IMR-90 (cell line): ENCODE measurements around the gene SRPK1. TPM values are rescaled to one million over a fixed set of nuclear protein-coding genes. Genes with fewer than 3 reads are reported as not detected.

Source experiments
- ATAC-seq: fragments of 200-7000 bp; cut with Tn5 transposase; 2 replicates; pipeline ENCODE4 v1.9.1; 2020; ENCODE audit warnings: low read depth, mild to moderate bottlenecking, moderate library complexity
- BruUV-seq: library from RNA; stranded (reverse); fragments of 400-500 nt; replicated peaks from 2 replicates; lab custom pipeline; 2021; lab: Mats Ljungman, UMichigan
- CTCF ChIA-PET: fragments of 300-600 bp; formaldehyde crosslinking; extraction: SDS; loops from one replicate; lab custom pipeline; 2021; ENCODE audit warnings: antibody characterized with exemption; lab: Yijun Ruan, JAX
- POLR2A ChIA-PET: fragments of 300-600 bp; sonication (Branson Sonifier 250); formaldehyde crosslinking; loops from one replicate; lab custom pipeline; 2022; ENCODE audit warnings: antibody characterized with exemption; ENCODE audit not compliant: unreplicated experiment; lab: Charles Lee
- DNase-seq: peaks from one replicate; pipeline ENCODE4 v3.0.0; 2013
- H2AFZ ChIP-seq: replicated peaks from 2 replicates; pipeline ENCODE3; 2013; ENCODE audit warnings: low read length, mild to moderate bottlenecking; ENCODE audit not compliant: poor library complexity
- H2AK5ac ChIP-seq: 2 replicates; pipeline ENCODE4 v1.6.1; 2013; ENCODE audit warnings: low read depth, low read length, inconsistent platforms
- H2AK9ac ChIP-seq: replicated peaks from 2 replicates; pipeline ENCODE3; 2013; ENCODE audit warnings: mild to moderate bottlenecking, low read depth, low read length, moderate library complexity; ENCODE audit not compliant: poor library complexity
- H2BK120ac ChIP-seq: 2 replicates; pipeline ENCODE4 v1.6.1; 2013; ENCODE audit warnings: low read depth, low read length, inconsistent platforms
- H2BK15ac ChIP-seq: 3 replicates; pipeline ENCODE4 v1.6.1; 2013; ENCODE audit warnings: low read depth, low read length, inconsistent platforms
- H2BK20ac ChIP-seq: 2 replicates; pipeline ENCODE4 v1.6.1; 2013; ENCODE audit warnings: low read depth, mild to moderate bottlenecking, inconsistent platforms, low read length, moderate library complexity
- H2BK5ac ChIP-seq: 2 replicates; pipeline ENCODE4 v1.6.1; 2013; ENCODE audit warnings: mild to moderate bottlenecking, low read depth, low read length, inconsistent platforms; ENCODE audit not compliant: poor library complexity, severe bottlenecking
- H3K14ac ChIP-seq: replicated peaks from 2 replicates; pipeline ENCODE4 v1.6.1; 2013; ENCODE audit warnings: low read depth, low read length, inconsistent platforms
- H3K18ac ChIP-seq: 2 replicates; pipeline ENCODE4 v1.6.1; 2013; ENCODE audit warnings: low read depth, low read length, control low read depth
- H3K23ac ChIP-seq: 2 replicates; pipeline ENCODE4 v1.6.1; 2013; ENCODE audit warnings: low read depth, low read length, inconsistent platforms
- H3K27ac ChIP-seq: 2 replicates; pipeline ENCODE4 v1.5.1; 2013; ENCODE audit warnings: mild to moderate bottlenecking, control low read depth, low read length; ENCODE audit not compliant: insufficient read depth
- H3K27me3 ChIP-seq: 2 replicates; pipeline ENCODE4 v1.6.1; 2013; ENCODE audit warnings: low read length; ENCODE audit not compliant: control insufficient read depth, insufficient read depth
- H3K36me3 ChIP-seq: 2 replicates; pipeline ENCODE4 v1.6.1; 2013; ENCODE audit warnings: low read length, mixed read lengths; ENCODE audit not compliant: control insufficient read depth, insufficient read depth
- H3K4ac ChIP-seq: 2 replicates; pipeline ENCODE4 v1.6.1; 2013; ENCODE audit warnings: low read depth, low read length, inconsistent platforms
- H3K4me1 ChIP-seq: 2 replicates; pipeline ENCODE4 v1.6.1; 2013; ENCODE audit warnings: low read length, mixed read lengths; ENCODE audit not compliant: control insufficient read depth, insufficient read depth
- H3K4me2 ChIP-seq: 2 replicates; pipeline ENCODE4 v1.6.1; 2013; ENCODE audit warnings: low read depth, mild to moderate bottlenecking, control low read depth, low read length, moderate library complexity
- H3K4me3 ChIP-seq: 2 replicates; pipeline ENCODE4 v1.5.1; 2013; ENCODE audit warnings: low read depth, mild to moderate bottlenecking, control low read depth, low read length, moderate library complexity; ENCODE audit not compliant: insufficient read depth
- H3K56ac ChIP-seq: 2 replicates; pipeline ENCODE4 v1.6.1; 2013; ENCODE audit warnings: low read length, inconsistent platforms; ENCODE audit not compliant: insufficient read depth; ENCODE audit errors: extremely low read depth
- H3K79me1 ChIP-seq, 2 experiments: 2 replicates each; pipeline ENCODE4 v1.6.1; 2013; ENCODE audit warnings: low read length in 2 of 2, inconsistent platforms in 1 of 2, low read depth in 1 of 2
- H3K9ac ChIP-seq: 2 replicates; pipeline ENCODE4 v1.6.1; 2013; ENCODE audit warnings: low read depth, low read length, control low read depth
- H3K9me1 ChIP-seq: 2 replicates; pipeline ENCODE4 v1.6.1; 2013; ENCODE audit warnings: low read length, inconsistent platforms; ENCODE audit not compliant: insufficient read depth
- H3K9me3 ChIP-seq: 2 replicates; pipeline ENCODE4 v1.6.1; 2013; ENCODE audit warnings: low read length; ENCODE audit not compliant: control insufficient read depth, insufficient read depth
- H4K20me1 ChIP-seq: 2 replicates; pipeline ENCODE4 v1.6.1; 2013; ENCODE audit warnings: low read length, inconsistent platforms; ENCODE audit not compliant: insufficient read depth
- H4K5ac ChIP-seq: 2 replicates; pipeline ENCODE4 v1.6.1; 2013; ENCODE audit warnings: mild to moderate bottlenecking, low read depth, low read length, control low read depth
- H4K8ac ChIP-seq, 2 experiments: 2 replicates each; pipeline ENCODE4 v1.6.1; 2013; ENCODE audit warnings: low read depth in 2 of 2, low read length in 2 of 2, control low read depth in 1 of 2, inconsistent platforms in 1 of 2
- H4K91ac ChIP-seq: 2 replicates; pipeline ENCODE4 v1.6.1; 2013; ENCODE audit warnings: low read depth, low read length, inconsistent platforms; ENCODE audit not compliant: insufficient read depth
- ELK1 ChIP-seq: fragments of 150-350 bp; IDR thresholded peaks from 2 replicates; pipeline ENCODE4 v1.6.1; 2016; ENCODE audit warnings: low read depth, mild to moderate bottlenecking, low read length, moderate library complexity, borderline replicate concordance
- FOS ChIP-seq: fragments of 150-350 bp; IDR thresholded peaks from 2 replicates; pipeline ENCODE4 v1.6.1; 2016; ENCODE audit warnings: low read depth, low read length
- MAFK ChIP-seq: IDR thresholded peaks from 2 replicates; pipeline ENCODE4 v1.6.1; 2012; ENCODE audit warnings: low read depth, low read length, improper control_type of control experiment
- NFE2L2 ChIP-seq: fragments of 150-350 bp; IDR thresholded peaks from 2 replicates; pipeline ENCODE4 v1.6.1; 2016; ENCODE audit warnings: low read depth, mild to moderate bottlenecking, low read length
- POLR2A ChIP-seq: IDR thresholded peaks from 2 replicates; pipeline ENCODE4 v1.6.1; 2012; ENCODE audit warnings: mild to moderate bottlenecking, low read depth, low read length
- SMC3 ChIP-seq: fragments of 150-350 bp; IDR thresholded peaks from 2 replicates; pipeline ENCODE4 v1.6.1; 2016; ENCODE audit warnings: low read depth, mild to moderate bottlenecking, antibody characterized with exemption, low read length, moderate library complexity
- WGBS, 2 experiments: methylation state at CpG; one replicate each; pipeline versions ENCODE4 v1.1.5 to v1.1.7; 2013; ENCODE audit warnings: missing lambda C conversion rate in 2 of 2; ENCODE audit not compliant: insufficient read length in 1 of 2; ENCODE audit errors: extremely low coverage in 2 of 2; 5-methylcytosine and 5-hydroxymethylcytosine counted together
- dilution Hi-C: fragments of 300-500 bp; cut with HindIII; formaldehyde crosslinking; loops from one replicate; pipeline ENCODE4 v1.14.3; 2018; ENCODE audit warnings: low sequenced_read_pairs; ENCODE audit not compliant: unreplicated experiment
- in situ Hi-C: fragments of 300-500 bp; cut with MboI; formaldehyde crosslinking; loops from 3 replicates; pipeline ENCODE4 v1.14.3; 2019; ENCODE audit warnings: low sequenced_read_pairs, inconsistent platforms, mixed read lengths
- intact Hi-C: fragments of 100-400 bp; cut with micrococcal nuclease; formaldehyde crosslinking; loops from 2 replicates; pipeline ENCODE4 v1.10.0; 2022
- polyA plus RNA-seq, 3 experiments: library from polyadenylated mRNA; depleted of rRNA; stranded (reverse); fragments of >200 nt; gene quantifications; 2 replicates each; pipeline ENCODE4 v1.2.3, GENCODE V29; 2012; ENCODE audit warnings: low replicate concordance in 1 of 3
- total RNA-seq: library from RNA; depleted of rRNA; stranded (reverse); fragments of >200 nt; gene quantifications from 2 replicates; pipeline ENCODE4 v1.2.3, GENCODE V29; 2012

Gene SRPK1
- total and polyA plus RNA-seq, 2 of the 4 experiments (the other 2 are of a cell fraction): 22.5 to 44.6 TPM

- no peaks in the 10 kb centered on the region for H3K36me3 ChIP-seq
- ChIA-PET CTCF (interaction anchor here (1.3 kb wide), 1 partner anchor 26 kb away, joined by 3 read pairs; no protein-coding TSS in a partner anchor), POLR2A (no interaction called here)
- no peak overlapping the region for H2BK5ac ChIP-seq
- no peak overlapping the region for H2BK120ac ChIP-seq
- H2BK20ac ChIP-seq: no peak overlapping the region
- TF ChIP-seq SMC3 (no peak), MAFK (no peak), FOS (no peak), ELK1 (no peak), POLR2A (no peak), NFE2L2 (no peak)
- intact Hi-C loops (no loop called here), dilution Hi-C loops (no loop called here), in situ Hi-C loops (no loop called here)
- H2AK9ac ChIP-seq: no peak overlapping the region
- no peaks in the 10 kb centered on the region for H3K4me1 ChIP-seq
- BruUV-seq: no TSS peak
- no peak overlapping the region for H3K4me2 ChIP-seq
- H2BK15ac ChIP-seq: no peak overlapping the region
- no peaks in the 10 kb centered on the region for H3K9me3 ChIP-seq
- H3K18ac ChIP-seq: no peak overlapping the region
- DNase-seq (no peak), ATAC-seq (no peak)
- H3K9ac ChIP-seq: no peak overlapping the region
- no peak overlapping the region for H4K91ac ChIP-seq
- no peak overlapping the region for H3K56ac ChIP-seq
- no peak overlapping the region for H3K4me3 ChIP-seq
- H4K20me1 ChIP-seq: no peaks in the 10 kb centered on the region; the same call in 1 of the 2 replicates
- no peak overlapping the region for H2AFZ ChIP-seq
- H3K14ac ChIP-seq: no peak overlapping the region
- 100% methylated on average over 1 of the region's 1 CpG; no CpG with 5 or more reads in 1 of the 2 experiments for WGBS, 2 experiments
- H3K27ac ChIP-seq: no peak overlapping the region
- H4K8ac ChIP-seq: no peak overlapping the region
- no peaks in the 10 kb centered on the region; a peak in 1 of 4 replicates for H3K79me1 ChIP-seq
- no peak overlapping the region for H3K23ac ChIP-seq
- H3K27me3 ChIP-seq: no peaks in the 10 kb centered on the region
- no peak overlapping the region for H4K5ac ChIP-seq
- no peak overlapping the region for H3K4ac ChIP-seq
- H3K9me1 ChIP-seq: no peaks in the 10 kb centered on the region
- H2AK5ac ChIP-seq: no peak overlapping the region
These were observed 22.5 kb upstream of the SRPK1 start for GRCh38 chr6:35943390-35943789.
